ENCODE measurements around the gene ST3GAL4. TPM values are rescaled to one million over a fixed set of nuclear protein-coding genes. Genes with fewer than 3 reads are reported as not detected.
"Not testable (repeated sequence)": the region's sequence is repeated elsewhere in the genome, so short reads cannot be mapped to it uniquely, and the experiment has no call there.

ST3GAL4 gene
- total and polyA plus RNA-seq, 2 of the 8 experiments (the other 6 are each of a cell fraction or from before 2014, with no cell fraction given) = 15.6 to 20.0 TPM

- TF ChIP-seq SIX5 (IDR thresholded peaks at IDR 0.05; ENCODE audit: low read depth, low read length) (no peak), SAP30 (IDR thresholded peaks at IDR 0.05; ENCODE audit: insufficient read depth, insufficient replicate concordance, low read length) (no peak), EP300 (IDR thresholded peaks at IDR 0.05; ENCODE audit: borderline replicate concordance in 1 of 2, low read depth in 2 of 2, low read length in 2 of 2) (no peak), RXRA (IDR thresholded peaks at IDR 0.05; ENCODE audit: insufficient read depth, low read depth, low read length) (no peak), YY1 (IDR thresholded peaks at IDR 0.05; ENCODE audit: low read depth, low read length) (no peak)
- TF ChIP-seq, protein P1, sequence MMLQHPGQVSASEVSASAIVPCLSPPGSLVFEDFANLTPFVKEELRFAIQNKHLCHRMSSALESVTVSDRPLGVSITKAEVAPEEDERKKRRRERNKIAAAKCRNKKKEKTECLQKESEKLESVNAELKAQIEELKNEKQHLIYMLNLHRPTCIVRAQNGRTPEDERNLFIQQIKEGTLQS (IDR thresholded peaks at IDR 0.05; ENCODE audit: insufficient read depth, low read depth, low read length) = no peak
Observed at GRCh38 chr11:126308271-126308671, 47.2 kb upstream of the ST3GAL4 start (continued).

GRCh38 chr11:126308771-126309170, 46.7 kb upstream of the ST3GAL4 start:
- H4K91ac ChIP-seq (replicated peaks; ENCODE audit: insufficient read length, low read length); H3K4me1 ChIP-seq (replicated peaks in 1 of 4; ENCODE audit: control insufficient read depth in 3 of 4, insufficient read depth in 4 of 4, low read length in 3 of 4); H2AK5ac ChIP-seq (ENCODE audit: low read depth, low read length); H3K9me3 ChIP-seq (ENCODE audit: insufficient read depth in 2 of 2, low read depth in 1 of 2, low read length in 1 of 2); H3K36me3 ChIP-seq (ENCODE audit: control insufficient read depth in 2 of 4, insufficient read depth in 4 of 4, low read length in 3 of 4); H3K27ac ChIP-seq (ENCODE audit: low read depth, low read length); DNase-seq (ENCODE audit: low read depth in 1 of 2, low spot score in 2 of 2); H4K8ac ChIP-seq (ENCODE audit: extremely low read depth, insufficient read depth, low read length); H4K20me1 ChIP-seq (replicated peaks in 1 of 2; ENCODE audit: control insufficient read depth in 1 of 2, insufficient read depth in 2 of 2, low read length in 2 of 2); POLR2A ChIA-PET (ENCODE audit: partially characterized antibody); FAIRE-seq; H4K5ac ChIP-seq (ENCODE audit: insufficient read length, low read depth, low read length); H3K4me2 ChIP-seq (ENCODE audit: insufficient read depth in 1 of 2, low read depth in 2 of 2, low read length in 2 of 2); H3K23me2 ChIP-seq (ENCODE audit: low read depth, low read length); H2BK5ac ChIP-seq (ENCODE audit: low read depth, low read length); H2BK15ac ChIP-seq (ENCODE audit: low read length); H3K56ac ChIP-seq (replicated peaks; ENCODE audit: insufficient read length, low read depth, low read length); H3K79me1 ChIP-seq (ENCODE audit: low read depth, low read length); H2AFZ ChIP-seq (ENCODE audit: low read length); H2BK12ac ChIP-seq (ENCODE audit: low read depth, low read length); H3K79me2 ChIP-seq (ENCODE audit: control insufficient read depth in 1 of 2, insufficient read depth in 2 of 2, low read length in 2 of 2); H3K4ac ChIP-seq (replicated peaks; ENCODE audit: insufficient read length, low read depth, low read length); H3K23ac ChIP-seq (ENCODE audit: insufficient read length); H3K14ac ChIP-seq (ENCODE audit: insufficient read length); H3K27me3 ChIP-seq (replicated peaks in 1 of 4; ENCODE audit: control insufficient read depth in 3 of 4, extremely low read depth in 1 of 4, insufficient read depth in 3 of 4, low read length in 3 of 4); H2BK120ac ChIP-seq (replicated peaks; ENCODE audit: low read depth, low read length); H3K9ac ChIP-seq (replicated peaks in 1 of 4; ENCODE audit: extremely low read depth in 1 of 4, low read depth in 3 of 4, low read length in 3 of 4); H3K4me3 ChIP-seq (ENCODE audit: extremely low read depth in 1 of 4, insufficient read depth in 2 of 4, low read depth in 3 of 4, low read length in 4 of 4); H3K18ac ChIP-seq (ENCODE audit: extremely low read depth, low read length); H2BK20ac ChIP-seq (ENCODE audit: low read length): not testable (repeated sequence)
- WGBS, 2 experiments (ENCODE audit: extremely low coverage in 1 of 2, insufficient coverage in 1 of 2, insufficient read length in 1 of 2, insufficient replicate concordance in 2 of 2, low coverage in 1 of 2, low lambda C conversion rate in 2 of 2, missing lambda C conversion rate in 1 of 2) = 95% methylated on average over 4 of the region's 4 CpGs; no CpG with 5 or more reads in 1 of the 2 experiments
- CTCF ChIA-PET (ENCODE audit: partially characterized antibody) = interaction anchor here (0.9 to 4.8 kb wide), 10 partner anchors 8 to 171 kb away, joined by 3 to 24 read pairs (median 6); no protein-coding TSS in a partner anchor
